Kidney epithelial cell (primary cell): ENCODE measurements around the gene SLC10A3. TPM values are rescaled to one million over a fixed set of nuclear protein-coding genes. Genes with fewer than 3 reads are reported as not detected.
A peak's percentile ranks its signal among the peaks of the same experiment; 100 is the strongest.

ENCODE experiments used
- DNase-seq: peaks from one replicate; pipeline ENCODE4 v3.0.0-alpha.2; 2010; ENCODE audit warnings: low read depth
- H3K27me3 ChIP-seq: 2 replicates; pipeline ENCODE4 v1.6.0; 2011; ENCODE audit warnings: low read length; ENCODE audit not compliant: control insufficient read depth, insufficient read depth
- H3K36me3 ChIP-seq: 2 replicates; pipeline ENCODE4 v1.5.1; 2011; ENCODE audit warnings: low read length; ENCODE audit not compliant: control insufficient read depth, insufficient read depth
- H3K4me3 ChIP-seq: 2 replicates; pipeline ENCODE4 v1.5.1; 2011; ENCODE audit warnings: low read depth, mild to moderate bottlenecking, control low read depth, low read length
- total RNA-seq: library from RNA; depleted of rRNA; stranded (reverse); fragments of >200 nt; gene quantifications from 2 replicates; pipeline ENCODE4 v1.2.3, GENCODE V29; 2015
- TF ChIP-seq, protein P1 (sequence below): IDR thresholded peaks from 2 replicates; pipeline ENCODE4 v1.5.1; 2011; ENCODE audit warnings: mild to moderate bottlenecking, moderate library complexity, low read length, control low read depth, inconsistent platforms; ENCODE audit not compliant: insufficient read depth, poor library complexity, severe bottlenecking

SLC10A3 gene
- total RNA-seq, 1 donor from 2014 or later: 20.3 TPM

DNA sequence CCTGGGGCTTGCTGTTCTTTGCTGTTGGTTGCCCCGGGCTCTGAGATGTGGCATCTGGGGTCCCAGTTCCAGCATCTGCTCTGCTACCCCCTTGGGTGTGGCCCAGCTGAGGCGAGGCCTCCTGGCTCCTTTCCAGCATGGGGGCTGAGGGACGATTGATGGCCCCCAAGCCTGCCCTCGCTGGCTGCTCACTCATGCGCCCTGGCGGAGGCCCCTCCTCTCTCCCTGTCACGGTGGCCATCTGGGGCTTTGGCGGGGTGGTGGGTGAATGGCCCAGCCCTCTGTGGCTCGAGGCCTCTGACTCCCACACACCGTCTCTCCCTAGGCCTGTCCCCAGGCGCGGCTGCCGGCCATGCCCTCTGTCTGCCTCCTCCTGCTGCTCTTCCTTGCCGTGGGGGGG, 30.6 kb downstream of the SLC10A3 start:
- Histone ChIP-seq H3K4me3 (peak overlapping the region; percentile 70), H3K36me3 (no peaks in the 10 kb centered on the region), H3K27me3 (no peaks in the 10 kb centered on the region)
- TF ChIP-seq, protein P1, sequence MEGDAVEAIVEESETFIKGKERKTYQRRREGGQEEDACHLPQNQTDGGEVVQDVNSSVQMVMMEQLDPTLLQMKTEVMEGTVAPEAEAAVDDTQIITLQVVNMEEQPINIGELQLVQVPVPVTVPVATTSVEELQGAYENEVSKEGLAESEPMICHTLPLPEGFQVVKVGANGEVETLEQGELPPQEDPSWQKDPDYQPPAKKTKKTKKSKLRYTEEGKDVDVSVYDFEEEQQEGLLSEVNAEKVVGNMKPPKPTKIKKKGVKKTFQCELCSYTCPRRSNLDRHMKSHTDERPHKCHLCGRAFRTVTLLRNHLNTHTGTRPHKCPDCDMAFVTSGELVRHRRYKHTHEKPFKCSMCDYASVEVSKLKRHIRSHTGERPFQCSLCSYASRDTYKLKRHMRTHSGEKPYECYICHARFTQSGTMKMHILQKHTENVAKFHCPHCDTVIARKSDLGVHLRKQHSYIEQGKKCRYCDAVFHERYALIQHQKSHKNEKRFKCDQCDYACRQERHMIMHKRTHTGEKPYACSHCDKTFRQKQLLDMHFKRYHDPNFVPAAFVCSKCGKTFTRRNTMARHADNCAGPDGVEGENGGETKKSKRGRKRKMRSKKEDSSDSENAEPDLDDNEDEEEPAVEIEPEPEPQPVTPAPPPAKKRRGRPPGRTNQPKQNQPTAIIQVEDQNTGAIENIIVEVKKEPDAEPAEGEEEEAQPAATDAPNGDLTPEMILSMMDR: no peak
- no peak for DNase-seq

DNA sequence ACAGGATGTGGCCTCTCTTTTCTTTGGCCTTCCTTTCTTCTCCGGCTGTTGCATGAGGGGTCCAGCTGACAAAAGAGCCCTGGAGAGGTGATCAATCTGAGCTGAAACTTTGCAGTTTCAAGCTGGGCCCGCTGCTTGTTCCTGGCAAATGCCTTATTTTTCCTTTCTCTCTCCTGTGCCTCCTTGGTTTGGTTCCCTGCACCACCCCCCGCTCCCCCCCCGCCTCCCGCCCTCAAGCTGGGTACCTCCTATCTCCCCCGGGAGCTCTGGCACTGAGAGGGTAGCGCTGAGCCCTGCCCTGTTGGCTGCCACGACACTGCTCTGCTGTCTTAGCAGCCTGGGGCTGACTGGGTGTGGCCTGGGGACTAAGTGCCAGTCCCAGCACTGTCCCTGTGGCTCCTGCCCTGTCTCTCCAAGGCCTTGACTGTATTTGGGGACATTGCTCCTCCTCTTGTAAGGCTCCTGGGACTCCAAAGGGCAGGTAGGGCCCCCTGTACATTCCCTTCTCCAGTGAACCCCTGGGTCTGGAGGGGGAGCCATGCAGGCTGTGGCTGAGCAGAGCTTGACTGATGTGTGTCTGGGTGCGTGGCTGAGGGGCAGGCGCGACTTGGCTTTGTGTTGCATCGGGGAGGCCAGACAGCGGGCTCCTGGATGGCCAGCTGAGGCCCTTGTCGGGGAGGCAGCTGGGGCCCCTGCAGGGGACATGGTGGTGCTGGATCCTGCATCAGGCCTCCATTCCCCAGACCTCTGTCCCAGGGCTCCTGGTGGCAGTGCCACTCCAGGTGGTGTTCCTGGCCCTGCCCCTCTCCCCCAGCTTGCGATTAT, 31.3 kb downstream of the SLC10A3 start:
- DNase-seq: no peak
- Histone ChIP-seq H3K27me3 (no peaks in the 10 kb centered on the region), H3K4me3 (peak overlapping the region; percentile 70), H3K36me3 (no peaks in the 10 kb centered on the region)
- TF ChIP-seq, protein P1: no peak

DNA sequence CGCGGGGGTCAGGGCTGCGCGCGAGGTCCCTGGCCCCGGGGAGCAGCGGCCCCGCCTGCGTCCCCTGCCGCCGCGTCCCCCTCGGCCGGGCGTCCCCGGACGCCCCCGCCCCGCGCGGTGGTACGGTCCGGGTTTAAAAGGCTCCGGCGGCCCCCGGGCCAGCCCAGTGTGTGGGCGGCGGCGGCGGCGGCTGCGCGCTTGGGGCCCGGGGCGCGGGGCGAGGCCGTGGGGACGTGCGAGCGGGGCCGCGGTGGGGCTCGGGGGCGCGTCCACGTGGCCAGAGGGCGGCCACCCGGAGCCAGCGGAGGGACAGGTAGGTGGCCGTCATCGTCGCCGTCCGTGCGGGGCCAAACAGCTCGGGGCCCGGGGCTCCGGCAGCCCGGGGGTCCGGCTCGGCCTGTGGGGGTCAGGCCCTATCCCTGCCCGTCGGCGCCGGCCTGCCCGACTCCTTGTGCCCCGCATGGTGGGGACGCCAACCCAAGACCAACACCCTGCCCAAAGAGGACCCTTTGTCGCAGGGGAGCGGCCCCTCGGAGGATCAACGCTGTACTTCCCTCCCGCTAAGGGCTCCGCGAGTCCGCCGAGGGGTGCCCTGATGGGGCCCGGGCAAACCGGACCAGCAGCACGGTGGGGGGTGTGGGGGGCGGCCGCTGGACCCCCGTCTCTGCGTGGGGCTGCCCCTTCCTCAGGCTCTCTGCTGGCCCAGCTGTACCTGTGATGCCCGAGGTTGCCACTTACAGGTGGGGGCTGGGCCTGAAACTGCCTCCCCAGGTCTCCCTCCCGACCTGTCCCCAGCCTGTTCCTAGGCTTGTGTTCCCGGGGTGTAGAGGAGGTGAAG, 32.1 kb downstream of the SLC10A3 start, which contains the start of gene PLXNA3:
Gene PLXNA3 (plus strand): TSS at position 166 of the 838 bp plus-strand sequence. CDS start 1,903 bp downstream, outside the sequence.
- no peaks in the 10 kb centered on the region for H3K36me3 ChIP-seq
- H3K4me3 ChIP-seq: peak within 1 kb of the TSS; percentile 70
- DNase-seq: no peak
- TF ChIP-seq, protein P1: no peak
- no peaks in the 10 kb centered on the region for H3K27me3 ChIP-seq

DNA sequence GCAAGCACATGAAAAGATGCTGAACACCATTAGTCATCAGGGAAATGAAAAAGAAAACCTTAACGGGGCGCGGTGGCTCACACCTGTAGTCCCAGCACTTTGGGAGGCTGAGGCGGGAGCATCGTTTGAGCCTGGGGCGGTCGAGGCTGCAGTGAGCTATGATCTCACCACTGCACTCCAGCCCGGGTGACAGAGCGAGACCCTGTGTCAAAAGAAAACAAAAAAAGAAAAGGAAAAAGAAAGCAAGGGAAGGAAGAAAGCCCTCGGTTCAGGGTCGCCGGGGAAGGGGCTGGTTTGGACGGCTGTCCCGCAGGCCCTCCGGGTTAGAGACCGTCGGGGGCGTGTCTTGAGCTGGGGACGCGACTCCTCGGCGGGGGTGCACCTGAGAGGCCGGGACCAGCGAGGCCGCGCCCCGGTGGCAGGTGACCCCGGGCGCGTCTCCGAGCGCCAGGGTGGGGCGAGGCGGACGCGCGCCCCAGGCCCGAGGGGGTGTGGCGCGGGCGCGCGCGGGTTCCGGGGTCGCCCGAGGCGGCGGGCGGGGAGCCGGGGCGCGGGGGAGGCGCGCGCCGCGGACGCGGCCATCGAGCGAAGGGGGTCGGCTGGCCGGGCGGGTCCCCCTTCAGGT, 32.8 kb downstream of the SLC10A3 start:
- Histone ChIP-seq H3K27me3 (no peaks in the 10 kb centered on the region), H3K4me3 (peak overlapping the region; percentile 70), H3K36me3 (no peaks in the 10 kb centered on the region)
- no peak for DNase-seq
- TF ChIP-seq, protein P1: no peak

DNA sequence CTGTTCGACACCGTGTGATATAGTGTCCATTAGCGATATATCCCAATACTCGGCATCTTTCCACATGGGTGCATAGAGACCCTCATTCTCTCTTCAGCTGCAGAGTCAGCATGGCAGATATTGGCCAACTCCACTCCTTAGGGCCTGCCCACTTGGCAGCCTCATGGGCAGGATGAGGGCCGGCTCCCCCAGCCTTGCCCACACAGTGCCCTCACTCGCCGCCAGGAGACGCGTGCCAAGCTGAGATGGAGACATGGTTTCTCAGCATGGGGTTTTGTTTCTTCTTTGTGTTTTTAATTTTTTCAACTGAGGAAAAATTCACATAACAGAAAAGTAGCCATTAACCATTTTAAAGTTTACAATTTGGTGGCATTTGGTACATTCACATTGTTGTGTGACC, 37.6 kb downstream of the SLC10A3 start:
- H3K4me3 ChIP-seq: no peak overlapping the region
- H3K36me3 ChIP-seq: no peaks in the 10 kb centered on the region
- DNase-seq: no peak
- no peaks in the 10 kb centered on the region for H3K27me3 ChIP-seq
- TF ChIP-seq, protein P1: no peak
